OCI-LY1 (cell line): Measurements from ENCODE around the gene GRB10.

Source experiments
- H2AFZ ChIP-seq: fragments of 200-600 bp; sonication (generic), shearing (Covaris generic); 2 replicates; pipeline ENCODE4 v1.6.0; 2014; ENCODE audit warnings: antibody characterized with exemption, mild to moderate bottlenecking, low read length
- H3F3A ChIP-seq: fragments of 200-600 bp; sonication (generic), shearing (Covaris generic); 2 replicates; pipeline ENCODE4 v1.6.0; 2014; ENCODE audit warnings: mild to moderate bottlenecking, antibody characterized with exemption, low read length, moderate library complexity; ENCODE audit not compliant: insufficient read depth
- H3K27ac ChIP-seq: fragments of 200-600 bp; sonication (generic); 2 replicates; pipeline ENCODE4 v1.5.1; 2014; ENCODE audit warnings: low read length, mixed run types, mild to moderate bottlenecking, low read depth; ENCODE audit not compliant: poor library complexity, severe bottlenecking
- H3K27me3 ChIP-seq: fragments of 200-600 bp; sonication (generic); 2 replicates; pipeline ENCODE4 v1.6.0; 2014; ENCODE audit warnings: antibody characterized with exemption, mild to moderate bottlenecking, low read length, moderate library complexity; ENCODE audit not compliant: insufficient read depth
- H3K36me3 ChIP-seq: fragments of 200-600 bp; sonication (generic); 2 replicates; pipeline ENCODE4 v1.6.1; 2014; ENCODE audit warnings: mild to moderate bottlenecking, antibody characterized with exemption, low read length, moderate library complexity, mixed read lengths; ENCODE audit not compliant: insufficient read depth
- H3K4me1 ChIP-seq: fragments of 200-600 bp; sonication (generic); 2 replicates; pipeline ENCODE4 v1.5.1; 2014; ENCODE audit warnings: mild to moderate bottlenecking, low read length, moderate library complexity; ENCODE audit not compliant: insufficient read depth, severe bottlenecking
- H3K4me2 ChIP-seq: fragments of 200-600 bp; sonication (generic), shearing (Covaris generic); 2 replicates; pipeline ENCODE4 v1.6.1; 2014; ENCODE audit warnings: low read length
- H3K4me3 ChIP-seq: fragments of 200-600 bp; sonication (generic); 2 replicates; pipeline ENCODE4 v1.5.1; 2014; ENCODE audit warnings: low read length, low read depth, mild to moderate bottlenecking, mixed read lengths; ENCODE audit not compliant: poor library complexity, severe bottlenecking
- H3K79me2 ChIP-seq: fragments of 200-600 bp; shearing (Covaris generic); 2 replicates; pipeline ENCODE4 v1.6.1; 2016; ENCODE audit warnings: mixed run types, low read length, mixed read lengths; ENCODE audit not compliant: insufficient read depth
- H3K9ac ChIP-seq: fragments of 200-600 bp; sonication (generic), shearing (Covaris generic); 2 replicates; pipeline ENCODE4 v1.6.1; 2014; ENCODE audit warnings: mild to moderate bottlenecking, low read length, mixed read lengths
- H3K9me2 ChIP-seq: fragments of 200-600 bp; sonication (generic), shearing (Covaris generic); 2 replicates; pipeline ENCODE4 v1.6.1; 2014; ENCODE audit warnings: low read depth, mild to moderate bottlenecking, low read length, mixed read lengths
- H3K9me3 ChIP-seq: fragments of 200-600 bp; shearing (Covaris generic); 2 replicates; pipeline ENCODE4 v1.6.1; 2014; ENCODE audit warnings: low read length, mixed read lengths
- H4K20me1 ChIP-seq: fragments of 200-600 bp; sonication (generic), shearing (Covaris generic); 2 replicates; pipeline ENCODE4 v1.6.0; 2016; ENCODE audit warnings: mild to moderate bottlenecking, low read length; ENCODE audit not compliant: insufficient read depth
- EZH2 ChIP-seq: fragments of 200-600 bp; sonication (generic), shearing (Covaris generic); IDR thresholded peaks from 2 replicates; pipeline ENCODE4 v1.8.0; 2017; ENCODE audit warnings: borderline replicate concordance, mixed run types, mild to moderate bottlenecking, antibody characterized with exemption, low read length, moderate library complexity, mixed read lengths
- TF ChIP-seq, protein P1 (sequence below): fragments of 200-600 bp; sonication (generic), shearing (Covaris generic); IDR thresholded peaks from 2 replicates; pipeline ENCODE4 v1.5.1; 2017; ENCODE audit warnings: mild to moderate bottlenecking, antibody characterized with exemption, low read length, moderate library complexity, mixed read lengths

The GRB10 gene

DNA sequence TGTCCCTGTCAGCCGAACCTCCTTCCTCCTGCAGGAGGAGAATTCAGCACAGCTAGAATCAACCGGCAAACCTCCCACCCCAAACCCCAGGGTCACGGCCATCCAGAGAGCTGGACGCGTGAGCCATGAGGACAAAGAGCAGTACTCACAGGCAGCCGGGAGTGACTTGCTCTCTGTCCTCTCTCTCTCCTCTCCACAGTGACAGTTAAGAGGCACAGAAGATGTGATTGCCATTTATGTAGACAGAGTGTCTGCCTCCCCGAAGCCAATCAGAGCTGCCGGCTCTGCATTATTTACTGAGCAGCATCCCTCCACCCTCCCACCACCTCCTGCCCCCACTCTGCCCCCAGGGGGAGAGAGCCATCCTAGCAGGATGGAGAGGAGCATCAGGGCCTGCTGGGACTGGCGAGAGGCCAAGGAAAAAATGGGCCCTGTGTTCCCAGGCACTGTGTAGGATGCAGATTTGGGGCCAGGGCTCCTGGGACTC is 221.8 kb downstream of the GRB10 start:
- Histone ChIP-seq H3K27ac (no peak overlapping the region), H2AFZ (no peak overlapping the region), H3K9me3 (no peaks in the 10 kb centered on the region), H3K4me2 (no peak overlapping the region), H3K27me3 (0 out of 2 replicates have a peak, but pooled peaks cover 3% of the 10 kb centered on the region), H3F3A (no peaks in the 10 kb centered on the region), H3K36me3 (no peaks in the 10 kb centered on the region), H3K4me1 (no peaks in the 10 kb centered on the region), H3K4me3 (no peak overlapping the region), H3K9me2 (no peaks in the 10 kb centered on the region), H3K9ac (no peak overlapping the region), H3K79me2 (no peaks in the 10 kb centered on the region), H4K20me1 (no peaks in the 10 kb centered on the region)
- TF ChIP-seq, protein P1, sequence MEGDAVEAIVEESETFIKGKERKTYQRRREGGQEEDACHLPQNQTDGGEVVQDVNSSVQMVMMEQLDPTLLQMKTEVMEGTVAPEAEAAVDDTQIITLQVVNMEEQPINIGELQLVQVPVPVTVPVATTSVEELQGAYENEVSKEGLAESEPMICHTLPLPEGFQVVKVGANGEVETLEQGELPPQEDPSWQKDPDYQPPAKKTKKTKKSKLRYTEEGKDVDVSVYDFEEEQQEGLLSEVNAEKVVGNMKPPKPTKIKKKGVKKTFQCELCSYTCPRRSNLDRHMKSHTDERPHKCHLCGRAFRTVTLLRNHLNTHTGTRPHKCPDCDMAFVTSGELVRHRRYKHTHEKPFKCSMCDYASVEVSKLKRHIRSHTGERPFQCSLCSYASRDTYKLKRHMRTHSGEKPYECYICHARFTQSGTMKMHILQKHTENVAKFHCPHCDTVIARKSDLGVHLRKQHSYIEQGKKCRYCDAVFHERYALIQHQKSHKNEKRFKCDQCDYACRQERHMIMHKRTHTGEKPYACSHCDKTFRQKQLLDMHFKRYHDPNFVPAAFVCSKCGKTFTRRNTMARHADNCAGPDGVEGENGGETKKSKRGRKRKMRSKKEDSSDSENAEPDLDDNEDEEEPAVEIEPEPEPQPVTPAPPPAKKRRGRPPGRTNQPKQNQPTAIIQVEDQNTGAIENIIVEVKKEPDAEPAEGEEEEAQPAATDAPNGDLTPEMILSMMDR = no peak
- no peak for TF ChIP-seq EZH2

DNA sequence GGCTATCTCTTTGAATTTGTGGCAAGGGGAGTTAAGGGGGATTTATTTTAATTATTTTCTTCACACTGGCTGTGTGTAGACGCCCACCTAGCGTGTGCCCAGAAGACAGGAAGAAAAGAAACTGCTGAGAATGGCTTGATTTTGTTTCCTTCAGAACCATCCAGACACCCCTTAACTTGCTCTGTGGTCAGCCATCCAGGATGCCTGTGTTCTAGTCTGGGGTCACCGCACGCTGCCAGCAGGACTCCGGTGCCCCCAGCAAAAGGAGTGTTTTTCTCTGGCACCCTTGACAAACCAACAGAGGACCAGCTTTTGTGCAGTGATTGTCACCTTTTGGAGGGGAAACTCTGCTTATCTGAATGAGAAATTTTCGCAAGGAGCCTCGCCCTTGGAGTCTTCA is 222.8 kb downstream of the GRB10 start:
- no peaks in the 10 kb centered on the region for H3F3A ChIP-seq
- no peaks in the 10 kb centered on the region for H3K36me3 ChIP-seq
- no peaks in the 10 kb centered on the region for H3K79me2 ChIP-seq
- no peaks in the 10 kb centered on the region for H3K4me1 ChIP-seq
- 0 out of 2 replicates have a peak, but pooled peaks cover 3% of the 10 kb centered on the region for H3K27me3 ChIP-seq
- no peak overlapping the region for H3K9ac ChIP-seq
- no peaks in the 10 kb centered on the region for H4K20me1 ChIP-seq
- no peaks in the 10 kb centered on the region for H3K9me2 ChIP-seq
- no peak overlapping the region for H2AFZ ChIP-seq
- H3K9me3 ChIP-seq = no peaks in the 10 kb centered on the region
- H3K4me3 ChIP-seq = no peak overlapping the region
- no peak overlapping the region for H3K4me2 ChIP-seq
- no peak for TF ChIP-seq EZH2
- TF ChIP-seq, protein P1 = no peak
- H3K27ac ChIP-seq = no peak overlapping the region

DNA sequence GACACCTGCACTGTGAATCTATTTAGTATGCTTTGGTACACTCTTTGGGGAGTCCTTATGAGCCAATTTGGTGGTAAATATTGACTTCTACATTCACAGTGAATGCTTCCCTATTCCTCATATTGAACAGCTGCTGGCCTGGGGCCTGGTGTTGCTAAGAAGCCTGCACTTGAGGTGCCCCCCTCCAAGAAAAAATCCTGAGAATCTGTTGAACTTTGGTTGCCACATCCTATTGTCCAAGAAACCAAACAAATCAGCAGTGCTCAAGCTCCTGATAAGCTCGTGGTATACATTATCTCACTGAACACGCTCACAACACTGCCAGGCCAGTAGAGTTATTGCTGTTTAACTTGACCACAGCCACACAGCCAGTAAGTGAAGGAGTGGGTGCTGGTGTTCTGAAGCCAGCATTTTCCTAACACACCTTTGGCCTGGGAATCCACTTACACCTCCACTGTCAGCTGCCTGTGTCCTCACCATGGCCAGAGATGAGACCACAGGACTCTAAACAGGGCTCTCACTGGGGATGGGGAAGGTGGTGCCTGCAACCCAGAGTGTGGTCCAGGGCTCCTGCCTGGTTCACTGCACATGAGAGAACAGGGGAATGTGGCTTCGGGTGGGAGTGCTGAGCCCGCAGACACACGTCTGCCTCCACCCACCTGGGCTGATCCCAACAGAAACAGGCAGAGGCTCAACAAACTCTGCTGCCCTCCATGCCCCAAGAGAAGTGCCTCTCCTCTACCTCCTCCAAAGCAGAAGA is 224.2 kb downstream of the GRB10 start:
- H3K9me2 ChIP-seq = no peaks in the 10 kb centered on the region
- no peak overlapping the region for H3K4me2 ChIP-seq
- H4K20me1 ChIP-seq = no peaks in the 10 kb centered on the region
- H3K9me3 ChIP-seq = no peaks in the 10 kb centered on the region
- no peak overlapping the region for H3K9ac ChIP-seq
- no peak overlapping the region for H3K27ac ChIP-seq
- no peak for TF ChIP-seq EZH2
- TF ChIP-seq, protein P1 = no peak
- H3F3A ChIP-seq = no peaks in the 10 kb centered on the region
- 0 out of 2 replicates have a peak, but pooled peaks cover 3% of the 10 kb centered on the region for H3K27me3 ChIP-seq
- H3K4me1 ChIP-seq = no peaks in the 10 kb centered on the region
- H3K4me3 ChIP-seq = no peak overlapping the region
- H3K36me3 ChIP-seq = no peaks in the 10 kb centered on the region
- H3K79me2 ChIP-seq = no peaks in the 10 kb centered on the region
- no peak overlapping the region for H2AFZ ChIP-seq
